Muscle layer of duodenum (tissue), 2 donors: ENCODE data around the gene RNF151.

Experiments used
- H3K27ac ChIP-seq: one replicate; pipeline ENCODE4 v1.7.0; 2013; ENCODE audit warnings: mild to moderate bottlenecking, low read length
- H3K27me3 ChIP-seq: one replicate; pipeline ENCODE4 v1.7.0; 2013; ENCODE audit warnings: low read depth, mild to moderate bottlenecking, control low read depth, low read length
- H3K36me3 ChIP-seq, 2 donors: one replicate each; pipeline ENCODE4 v1.7.0; 2013; ENCODE audit warnings: low read length in 2 of 2, control low read depth in 1 of 2, mild to moderate bottlenecking in 1 of 2; ENCODE audit not compliant: insufficient read depth in 2 of 2, control insufficient read depth in 1 of 2
- H3K4me1 ChIP-seq, 2 donors: one replicate each; pipeline ENCODE4 v1.7.0; 2013; ENCODE audit warnings: low read length in 2 of 2, mild to moderate bottlenecking in 2 of 2, control low read depth in 1 of 2, moderate library complexity in 1 of 2; ENCODE audit not compliant: insufficient read depth in 2 of 2, control insufficient read depth in 1 of 2
- H3K4me3 ChIP-seq, 2 donors: one replicate each; pipeline ENCODE4 v1.7.0; 2013; ENCODE audit warnings: low read length in 2 of 2, low read depth in 1 of 2, mild to moderate bottlenecking in 1 of 2
- H3K9me3 ChIP-seq, 2 donors: one replicate each; pipeline ENCODE4 v1.7.0; 2013; ENCODE audit warnings: low read length in 2 of 2, control low read depth in 1 of 2, mild to moderate bottlenecking in 1 of 2; ENCODE audit not compliant: control insufficient read depth in 1 of 2
- donor health status: healthy.

Gene RNF151

GRCh38 chr16:1991588-1991947, 24.9 kb downstream of the RNF151 start:
- peaks cover 0 to 17% of the 10 kb centered on the region in 2 donors for H3K4me1 ChIP-seq
- H3K36me3 ChIP-seq = peaks cover 4 to 8% of the 10 kb centered on the region in 2 donors
- peaks cover 21% of the 10 kb centered on the region for H3K27me3 ChIP-seq
- H3K4me3 ChIP-seq = peak overlapping the region in 1 of 2 donors; percentile 40
- H3K27ac ChIP-seq = no peak overlapping the region
- no peaks in the 10 kb centered on the region for H3K9me3 ChIP-seq

GRCh38 chr16:1991948-1992703, 25.5 kb downstream of the RNF151 start:
- Histone ChIP-seq H3K4me3 (peak overlapping the region in 1 of 2 donors; percentile 40), H3K27ac (no peak overlapping the region), H3K9me3 (no peaks in the 10 kb centered on the region), H3K36me3 (peaks cover 0 to 8% of the 10 kb centered on the region in 2 donors), H3K27me3 (peaks cover 21% of the 10 kb centered on the region), H3K4me1 (peaks cover 0 to 20% of the 10 kb centered on the region in 2 donors)

GRCh38 chr16:1992704-1993317, 26.2 kb downstream of the RNF151 start:
- Histone ChIP-seq H3K4me3 (peak overlapping the region in 1 of 2 donors; percentile 12), H3K9me3 (no peaks in the 10 kb centered on the region), H3K36me3 (peaks cover 0 to 9% of the 10 kb centered on the region in 2 donors), H3K27ac (no peak overlapping the region), H3K27me3 (peaks cover 21% of the 10 kb centered on the region), H3K4me1 (peaks cover 0 to 23% of the 10 kb centered on the region in 2 donors)

GRCh38 chr16:1993731-1994131, 27.1 kb downstream of the RNF151 start:
- Histone ChIP-seq H3K27ac (no peak overlapping the region), H3K9me3 (no peaks in the 10 kb centered on the region), H3K27me3 (peaks cover 17% of the 10 kb centered on the region), H3K36me3 (peaks cover 0 to 18% of the 10 kb centered on the region in 2 donors), H3K4me3 (no peak overlapping the region), H3K4me1 (peaks cover 0 to 27% of the 10 kb centered on the region in 2 donors)

GRCh38 chr16:1997494-1998359, 31.1 kb downstream of the RNF151 start:
- Histone ChIP-seq H3K27me3 (no peaks in the 10 kb centered on the region), H3K4me3 (no peak overlapping the region), H3K9me3 (no peaks in the 10 kb centered on the region), H3K27ac (no peak overlapping the region), H3K36me3 (peaks cover 23 to 55% of the 10 kb centered on the region in 2 donors), H3K4me1 (peaks cover 0 to 10% of the 10 kb centered on the region in 2 donors)

- no peaks in the 10 kb centered on the region for H3K27me3 ChIP-seq
- no peak overlapping the region for H3K4me3 ChIP-seq
- no peaks in the 10 kb centered on the region for H3K9me3 ChIP-seq
- H3K27ac ChIP-seq = no peak overlapping the region
- peaks cover 0 to 12% of the 10 kb centered on the region in 2 donors for H3K4me1 ChIP-seq
- peaks cover 23 to 62% of the 10 kb centered on the region in 2 donors for H3K36me3 ChIP-seq
Measured at GRCh38 chr16:1998360-1998835, 31.7 kb downstream of the RNF151 start.

GRCh38 chr16:1998852-1999801, 32.5 kb downstream of the RNF151 start:
- H3K4me1 ChIP-seq = peaks cover 3 to 20% of the 10 kb centered on the region in 2 donors
- H3K4me3 ChIP-seq = no peak overlapping the region
- no peak overlapping the region for H3K27ac ChIP-seq
- peaks cover 23 to 63% of the 10 kb centered on the region in 2 donors for H3K36me3 ChIP-seq
- no peaks in the 10 kb centered on the region for H3K9me3 ChIP-seq
- no peaks in the 10 kb centered on the region for H3K27me3 ChIP-seq

- H3K27me3 ChIP-seq = no peaks in the 10 kb centered on the region
- H3K4me1 ChIP-seq = peaks cover 6 to 28% of the 10 kb centered on the region in 2 donors
- peaks cover 23 to 63% of the 10 kb centered on the region in 2 donors for H3K36me3 ChIP-seq
- no peak overlapping the region for H3K27ac ChIP-seq
- no peaks in the 10 kb centered on the region for H3K9me3 ChIP-seq
- no peak overlapping the region for H3K4me3 ChIP-seq
Measured at GRCh38 chr16:1999866-2000514, 33.3 kb downstream of the RNF151 start.

- no peak overlapping the region for H3K27ac ChIP-seq
- no peaks in the 10 kb centered on the region for H3K27me3 ChIP-seq
- peaks cover 23 to 63% of the 10 kb centered on the region in 2 donors for H3K36me3 ChIP-seq
- no peak overlapping the region for H3K4me3 ChIP-seq
- no peaks in the 10 kb centered on the region for H3K9me3 ChIP-seq
- H3K4me1 ChIP-seq = peaks cover 6 to 39% of the 10 kb centered on the region in 2 donors
Measured at GRCh38 chr16:2001035-2001434, 34.4 kb downstream of the RNF151 start.
